Measurements from ENCODE around the gene LDHAL6B. TPM values are rescaled to one million over a fixed set of nuclear protein-coding genes. Genes with fewer than 3 reads are reported as not detected.

Gene LDHAL6B
- total and polyA plus RNA-seq, 2 experiments from 2014 or later = not detected

- TF ChIP-seq, protein P1, sequence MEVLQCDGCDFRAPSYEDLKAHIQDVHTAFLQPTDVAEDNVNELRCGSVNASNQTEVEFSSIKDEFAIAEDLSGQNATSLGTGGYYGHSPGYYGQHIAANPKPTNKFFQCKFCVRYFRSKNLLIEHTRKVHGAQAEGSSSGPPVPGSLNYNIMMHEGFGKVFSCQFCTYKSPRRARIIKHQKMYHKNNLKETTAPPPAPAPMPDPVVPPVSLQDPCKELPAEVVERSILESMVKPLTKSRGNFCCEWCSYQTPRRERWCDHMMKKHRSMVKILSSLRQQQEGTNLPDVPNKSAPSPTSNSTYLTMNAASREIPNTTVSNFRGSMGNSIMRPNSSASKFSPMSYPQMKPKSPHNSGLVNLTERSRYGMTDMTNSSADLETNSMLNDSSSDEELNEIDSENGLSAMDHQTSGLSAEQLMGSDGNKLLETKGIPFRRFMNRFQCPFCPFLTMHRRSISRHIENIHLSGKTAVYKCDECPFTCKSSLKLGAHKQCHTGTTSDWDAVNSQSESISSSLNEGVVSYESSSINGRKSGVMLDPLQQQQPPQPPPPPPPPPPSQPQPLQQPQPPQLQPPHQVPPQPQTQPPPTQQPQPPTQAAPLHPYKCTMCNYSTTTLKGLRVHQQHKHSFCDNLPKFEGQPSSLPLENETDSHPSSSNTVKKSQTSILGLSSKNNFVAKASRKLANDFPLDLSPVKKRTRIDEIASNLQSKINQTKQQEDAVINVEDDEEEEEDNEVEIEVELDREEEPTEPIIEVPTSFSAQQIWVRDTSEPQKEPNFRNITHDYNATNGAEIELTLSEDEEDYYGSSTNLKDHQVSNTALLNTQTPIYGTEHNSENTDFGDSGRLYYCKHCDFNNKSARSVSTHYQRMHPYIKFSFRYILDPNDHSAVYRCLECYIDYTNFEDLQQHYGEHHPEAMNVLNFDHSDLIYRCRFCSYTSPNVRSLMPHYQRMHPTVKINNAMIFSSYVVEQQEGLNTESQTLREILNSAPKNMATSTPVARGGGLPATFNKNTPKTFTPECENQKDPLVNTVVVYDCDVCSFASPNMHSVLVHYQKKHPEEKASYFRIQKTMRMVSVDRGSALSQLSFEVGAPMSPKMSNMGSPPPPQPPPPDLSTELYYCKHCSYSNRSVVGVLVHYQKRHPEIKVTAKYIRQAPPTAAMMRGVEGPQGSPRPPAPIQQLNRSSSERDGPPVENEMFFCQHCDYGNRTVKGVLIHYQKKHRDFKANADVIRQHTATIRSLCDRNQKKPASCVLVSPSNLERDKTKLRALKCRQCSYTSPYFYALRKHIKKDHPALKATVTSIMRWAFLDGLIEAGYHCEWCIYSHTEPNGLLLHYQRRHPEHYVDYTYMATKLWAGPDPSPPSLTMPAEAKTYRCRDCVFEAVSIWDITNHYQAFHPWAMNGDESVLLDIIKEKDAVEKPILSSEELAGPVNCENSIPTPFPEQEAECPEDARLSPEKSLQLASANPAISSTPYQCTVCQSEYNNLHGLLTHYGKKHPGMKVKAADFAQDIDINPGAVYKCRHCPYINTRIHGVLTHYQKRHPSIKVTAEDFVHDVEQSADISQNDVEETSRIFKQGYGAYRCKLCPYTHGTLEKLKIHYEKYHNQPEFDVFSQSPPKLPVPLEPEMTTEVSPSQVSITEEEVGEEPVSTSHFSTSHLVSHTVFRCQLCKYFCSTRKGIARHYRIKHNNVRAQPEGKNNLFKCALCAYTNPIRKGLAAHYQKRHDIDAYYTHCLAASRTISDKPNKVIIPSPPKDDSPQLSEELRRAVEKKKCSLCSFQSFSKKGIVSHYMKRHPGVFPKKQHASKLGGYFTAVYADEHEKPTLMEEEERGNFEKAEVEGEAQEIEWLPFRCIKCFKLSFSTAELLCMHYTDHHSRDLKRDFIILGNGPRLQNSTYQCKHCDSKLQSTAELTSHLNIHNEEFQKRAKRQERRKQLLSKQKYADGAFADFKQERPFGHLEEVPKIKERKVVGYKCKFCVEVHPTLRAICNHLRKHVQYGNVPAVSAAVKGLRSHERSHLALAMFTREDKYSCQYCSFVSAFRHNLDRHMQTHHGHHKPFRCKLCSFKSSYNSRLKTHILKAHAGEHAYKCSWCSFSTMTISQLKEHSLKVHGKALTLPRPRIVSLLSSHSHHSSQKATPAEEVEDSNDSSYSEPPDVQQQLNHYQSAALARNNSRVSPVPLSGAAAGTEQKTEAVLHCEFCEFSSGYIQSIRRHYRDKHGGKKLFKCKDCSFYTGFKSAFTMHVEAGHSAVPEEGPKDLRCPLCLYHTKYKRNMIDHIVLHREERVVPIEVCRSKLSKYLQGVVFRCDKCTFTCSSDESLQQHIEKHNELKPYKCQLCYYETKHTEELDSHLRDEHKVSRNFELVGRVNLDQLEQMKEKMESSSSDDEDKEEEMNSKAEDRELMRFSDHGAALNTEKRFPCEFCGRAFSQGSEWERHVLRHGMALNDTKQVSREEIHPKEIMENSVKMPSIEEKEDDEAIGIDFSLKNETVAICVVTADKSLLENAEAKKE (CRISPR knock-in tag; IDR thresholded peaks at IDR 0.05) = no peak
- no peak for TF ChIP-seq ETS1 (IDR thresholded peaks at IDR 0.05)
Observed at GRCh38 chr15:59199626-59200465, 6.8 kb upstream of the LDHAL6B start (continued).

DNA sequence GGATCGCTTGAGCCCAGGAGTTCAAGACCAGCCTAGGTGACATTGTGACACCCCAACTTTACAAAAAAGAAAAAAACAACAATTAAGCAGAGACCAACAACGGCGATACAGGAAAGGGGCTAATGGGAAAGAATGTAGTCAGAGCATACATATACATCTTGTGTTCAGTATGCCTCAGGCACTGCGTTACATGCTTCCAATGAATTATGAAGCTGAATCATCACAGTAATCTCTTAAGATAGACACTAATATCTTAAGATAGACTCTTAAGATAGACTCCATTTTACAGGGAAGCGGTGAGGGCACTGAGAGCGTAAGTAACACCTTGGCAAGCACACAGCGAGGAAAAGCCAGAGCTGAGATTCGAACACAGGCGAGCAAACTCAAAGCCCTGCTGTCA is 6.1 kb upstream of the LDHAL6B start:
- H3K4me2 ChIP-seq = no peak overlapping the region
- H3K4me1 ChIP-seq (ENCODE audit: insufficient read depth) = no peaks in the 10 kb centered on the region
- Mint-ChIP-seq H3K27ac (no peak overlapping the region), H3K36me3 (ENCODE audit: low read depth) (peaks cover 18% of the 10 kb centered on the region; the same call in 2 of the 3 replicates), H3K27me3 (ENCODE audit: insufficient read depth, low read depth, poor library complexity) (no peaks in the 10 kb centered on the region), H3K4me3 (no peak overlapping the region), H3K9me3 (no peaks in the 10 kb centered on the region), H3K4me1 (no peaks in the 10 kb centered on the region)
- no peaks in the 10 kb centered on the region for H3K27me3 ChIP-seq (ENCODE audit: insufficient read depth)
- no peak overlapping the region for H2AFZ ChIP-seq
- DNase-seq (ENCODE audit: low spot score) = no peak
- no peaks in the 10 kb centered on the region for H3K9me2 ChIP-seq (ENCODE audit: insufficient read depth)
- H3K79me2 ChIP-seq (replicated peaks; ENCODE audit: insufficient read depth) = no peaks in the 10 kb centered on the region
- H3K36me3 ChIP-seq (ENCODE audit: insufficient read depth) = peaks cover 18% of the 10 kb centered on the region
- H3F3A ChIP-seq (replicated peaks; ENCODE audit: low read depth) = no peaks in the 10 kb centered on the region
- peaks cover 8% of the 10 kb centered on the region; the same call in 1 of the 2 replicates for H4K20me1 ChIP-seq (replicated peaks; ENCODE audit: insufficient read depth)
- ATAC-seq = no peak
- no peak overlapping the region for H3K4me3 ChIP-seq
- no peak overlapping the region for H3K27ac ChIP-seq (ENCODE audit: low read depth)
- TF ChIP-seq CTCF (conservative IDR thresholded peaks at IDR 0.05; ENCODE audit: low read depth in 2 of 2) = no peak
- TF ChIP-seq REST (IDR thresholded peaks at IDR 0.05; ENCODE audit: unreplicated experiment) = no peak
- TF ChIP-seq EZH2 (IDR thresholded peaks at IDR 0.05; ENCODE audit: low read depth, unreplicated experiment) = no peak
- no peak for TF ChIP-seq NANOG (IDR thresholded peaks at IDR 0.05; ENCODE audit: borderline replicate concordance)
- TF ChIP-seq JUNB (IDR thresholded peaks at IDR 0.05; ENCODE audit: unreplicated experiment) = no peak
- no peak for TF ChIP-seq POLR2AphosphoS5 (IDR thresholded peaks at IDR 0.05; ENCODE audit: low read depth)
- no peak for TF ChIP-seq ZNF331 (CRISPR knock-in tag; IDR thresholded peaks at IDR 0.05; ENCODE audit: low read depth)
- TF ChIP-seq ZNF114 (CRISPR knock-in tag; IDR thresholded peaks at IDR 0.05) = no peak
- TF ChIP-seq CREB1 (CRISPR knock-in tag; IDR thresholded peaks at IDR 0.05; ENCODE audit: low read depth) = no peak
- TF ChIP-seq STAT1 (IDR thresholded peaks at IDR 0.05; ENCODE audit: unreplicated experiment) = no peak
